Measurements from ENCODE around the gene CEACAM4.

DNA sequence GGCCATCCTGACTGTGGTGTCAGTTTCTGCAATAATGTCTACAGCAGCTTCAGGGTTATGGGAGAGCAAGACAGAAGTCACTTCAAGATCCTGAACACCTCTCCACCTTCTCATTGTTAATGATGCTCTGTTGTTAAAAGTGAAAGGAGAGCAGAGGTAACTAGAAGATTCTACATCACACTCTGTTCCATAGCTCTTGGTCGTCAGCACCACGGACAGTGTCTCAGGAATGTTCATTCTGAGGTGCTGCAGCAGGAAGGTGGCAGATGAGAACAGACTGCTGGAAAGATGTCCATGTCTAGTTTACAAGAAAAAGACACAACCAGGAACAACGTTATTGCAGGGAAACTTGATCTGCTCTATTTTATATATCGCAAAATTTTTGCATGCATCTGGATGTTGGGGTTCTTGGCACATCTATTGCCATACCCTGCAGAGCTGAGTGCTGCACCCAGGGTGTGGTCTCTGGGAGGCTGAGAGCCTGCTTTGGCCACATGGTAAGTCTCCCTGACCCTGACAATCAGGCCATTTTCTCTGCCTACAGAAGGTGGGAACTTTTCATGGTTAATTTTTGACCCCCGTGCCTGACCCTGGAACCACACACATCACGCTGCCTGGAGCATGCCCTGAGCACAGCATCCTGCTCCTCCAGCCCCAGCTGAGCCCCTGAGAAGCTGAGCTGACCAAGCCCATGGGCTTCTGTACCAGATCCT is 38.2 kb downstream of the CEACAM4 start:
- TF ChIP-seq, protein P1, sequence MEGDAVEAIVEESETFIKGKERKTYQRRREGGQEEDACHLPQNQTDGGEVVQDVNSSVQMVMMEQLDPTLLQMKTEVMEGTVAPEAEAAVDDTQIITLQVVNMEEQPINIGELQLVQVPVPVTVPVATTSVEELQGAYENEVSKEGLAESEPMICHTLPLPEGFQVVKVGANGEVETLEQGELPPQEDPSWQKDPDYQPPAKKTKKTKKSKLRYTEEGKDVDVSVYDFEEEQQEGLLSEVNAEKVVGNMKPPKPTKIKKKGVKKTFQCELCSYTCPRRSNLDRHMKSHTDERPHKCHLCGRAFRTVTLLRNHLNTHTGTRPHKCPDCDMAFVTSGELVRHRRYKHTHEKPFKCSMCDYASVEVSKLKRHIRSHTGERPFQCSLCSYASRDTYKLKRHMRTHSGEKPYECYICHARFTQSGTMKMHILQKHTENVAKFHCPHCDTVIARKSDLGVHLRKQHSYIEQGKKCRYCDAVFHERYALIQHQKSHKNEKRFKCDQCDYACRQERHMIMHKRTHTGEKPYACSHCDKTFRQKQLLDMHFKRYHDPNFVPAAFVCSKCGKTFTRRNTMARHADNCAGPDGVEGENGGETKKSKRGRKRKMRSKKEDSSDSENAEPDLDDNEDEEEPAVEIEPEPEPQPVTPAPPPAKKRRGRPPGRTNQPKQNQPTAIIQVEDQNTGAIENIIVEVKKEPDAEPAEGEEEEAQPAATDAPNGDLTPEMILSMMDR (IDR thresholded peaks at IDR 0.05; ENCODE audit: low read length): no peak
- TF ChIP-seq EZH2 (IDR thresholded peaks at IDR 0.05; ENCODE audit: borderline replicate concordance, low read length): no peak

Measured in OCI-LY1 (cell line).